Mesenchymal stem cell (in vitro differentiated cells and primary cell): ENCODE results near the gene SYT9.

Experiments
- DNase-seq: peaks from one replicate; pipeline ENCODE4 v3.0.0-alpha.2; 2013
- H2AFZ ChIP-seq: one replicate; pipeline ENCODE4 v1.6.1; 2013; ENCODE audit warnings: low read depth, mild to moderate bottlenecking, control low read depth, inconsistent platforms, low read length, moderate library complexity
- H2AK5ac ChIP-seq: 2 replicates; pipeline ENCODE4 v1.6.1; 2013; ENCODE audit warnings: low read length, moderate library complexity, mild to moderate bottlenecking, inconsistent platforms; ENCODE audit not compliant: severe bottlenecking
- H2BK120ac ChIP-seq: one replicate; pipeline ENCODE4 v1.6.1; 2013; ENCODE audit warnings: low read depth, mild to moderate bottlenecking, inconsistent platforms, low read length, moderate library complexity
- H2BK12ac ChIP-seq, 2 experiments: one replicate each; pipeline ENCODE4 v1.6.1; 2013; ENCODE audit warnings: inconsistent platforms in 2 of 2, low read length in 2 of 2, mild to moderate bottlenecking in 2 of 2, moderate library complexity in 2 of 2, control low read depth in 1 of 2
- H2BK15ac ChIP-seq: one replicate; pipeline ENCODE4 v1.6.1; 2013; ENCODE audit warnings: mild to moderate bottlenecking, low read depth, inconsistent platforms; ENCODE audit not compliant: poor library complexity, severe bottlenecking
- H2BK5ac ChIP-seq: 2 replicates; pipeline ENCODE4 v1.6.1; 2013; ENCODE audit warnings: low read depth, mild to moderate bottlenecking, low read length, control low read depth, inconsistent platforms; ENCODE audit not compliant: poor library complexity, severe bottlenecking
- H3K14ac ChIP-seq, 2 experiments: one replicate each; pipeline ENCODE4 v1.6.1; 2013; ENCODE audit warnings: inconsistent platforms in 2 of 2, low read length in 2 of 2, control low read depth in 1 of 2, mild to moderate bottlenecking in 1 of 2, moderate library complexity in 1 of 2
- H3K18ac ChIP-seq, 2 experiments: one replicate each; pipeline ENCODE4 v1.6.1; 2013; ENCODE audit warnings: inconsistent platforms in 2 of 2, low read length in 2 of 2, control low read depth in 1 of 2, low read depth in 1 of 2, mild to moderate bottlenecking in 1 of 2
- H3K23ac ChIP-seq, 2 experiments: one replicate each; pipeline ENCODE4 v1.6.1; 2013; ENCODE audit warnings: inconsistent platforms in 2 of 2, low read length in 2 of 2, mild to moderate bottlenecking in 2 of 2, moderate library complexity in 2 of 2, control low read depth in 1 of 2
- H3K27ac ChIP-seq: 2 replicates; pipeline ENCODE4 v1.5.1; 2013; ENCODE audit warnings: mild to moderate bottlenecking, moderate library complexity, low read length, control low read depth, inconsistent platforms; ENCODE audit not compliant: poor library complexity, severe bottlenecking
- H3K27me3 ChIP-seq, 2 experiments: 2 replicates each; pipeline versions ENCODE4 v1.6.1 to v1.7.0; 2013; ENCODE audit warnings: low read length in 2 of 2, mild to moderate bottlenecking in 2 of 2, moderate library complexity in 2 of 2, control low read depth in 1 of 2, inconsistent platforms in 1 of 2; ENCODE audit not compliant: control insufficient read depth in 1 of 2, insufficient read depth in 1 of 2
- H3K36me3 ChIP-seq, 2 experiments: 2 replicates each; pipeline versions ENCODE4 v1.6.1 to v1.7.0; 2013; ENCODE audit warnings: low read length in 2 of 2, control low read depth in 1 of 2, inconsistent platforms in 1 of 2, low read depth in 1 of 2, mild to moderate bottlenecking in 1 of 2; ENCODE audit not compliant: insufficient read depth in 2 of 2, control insufficient read depth in 1 of 2
- H3K4ac ChIP-seq, 2 experiments: one replicate each; pipeline ENCODE4 v1.6.1; 2013; ENCODE audit warnings: inconsistent platforms in 2 of 2, low read length in 2 of 2, mild to moderate bottlenecking in 2 of 2, moderate library complexity in 2 of 2, control low read depth in 1 of 2, low read depth in 1 of 2
- H3K4me1 ChIP-seq: 2 replicates; pipeline ENCODE4 v1.6.1; 2013; ENCODE audit warnings: low read depth, low read length, control low read depth; ENCODE audit not compliant: control insufficient read depth, insufficient read depth
- H3K4me2 ChIP-seq: 2 replicates; pipeline ENCODE4 v1.6.1; 2013; ENCODE audit warnings: low read length, mild to moderate bottlenecking, inconsistent platforms; ENCODE audit not compliant: poor library complexity, severe bottlenecking
- H3K4me3 ChIP-seq, 2 experiments: 2 replicates each; pipeline versions ENCODE4 v1.5.1 to v1.7.0; 2013; ENCODE audit warnings: low read length in 2 of 2, mild to moderate bottlenecking in 2 of 2, control low read depth in 1 of 2, low read depth in 1 of 2; ENCODE audit not compliant: insufficient read depth in 1 of 2
- H3K79me1 ChIP-seq: replicated peaks from 2 replicates; pipeline ENCODE4 v1.6.1; 2013; ENCODE audit warnings: mild to moderate bottlenecking, control low read depth, low read length, inconsistent platforms; ENCODE audit not compliant: poor library complexity, severe bottlenecking
- H3K9ac ChIP-seq: 2 replicates; pipeline ENCODE4 v1.7.0; 2013; ENCODE audit warnings: mild to moderate bottlenecking, low read length, moderate library complexity
- H3K9me3 ChIP-seq: 2 replicates; pipeline ENCODE4 v1.7.0; 2013; ENCODE audit warnings: mild to moderate bottlenecking, low read length; ENCODE audit not compliant: control insufficient read depth
- H4K8ac ChIP-seq: one replicate; pipeline ENCODE4 v1.6.1; 2013; ENCODE audit warnings: inconsistent platforms, mild to moderate bottlenecking, low read length, moderate library complexity
- H4K91ac ChIP-seq: one replicate; pipeline ENCODE4 v1.6.1; 2013; ENCODE audit warnings: mild to moderate bottlenecking, low read length, inconsistent platforms
- WGBS: methylation state at CpG from one replicate; pipeline ENCODE4 v1.1.7; 2013; ENCODE audit warnings: mixed read lengths; 5-methylcytosine and 5-hydroxymethylcytosine counted together

The SYT9 gene

DNA sequence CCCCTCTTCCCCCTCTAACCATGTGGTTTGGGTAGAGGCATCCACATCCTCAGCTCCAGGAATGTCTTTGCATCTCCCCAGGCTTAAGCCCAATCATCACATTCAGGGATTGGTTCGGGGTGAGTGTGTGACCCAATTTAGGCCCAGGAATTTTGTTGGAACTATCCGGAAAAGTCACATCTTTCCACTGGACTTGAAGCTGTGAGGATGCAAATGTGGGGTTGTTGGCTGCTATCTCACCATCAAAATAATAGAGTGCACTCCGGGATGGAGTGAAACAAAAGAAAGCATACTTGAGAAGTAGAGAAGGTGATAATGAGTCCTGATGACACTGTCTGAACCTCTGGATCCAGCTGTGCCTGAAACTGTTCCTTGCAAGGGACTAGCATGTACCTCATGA lies 199.8 kb downstream of the SYT9 start:
- Histone ChIP-seq H2BK120ac (no peak overlapping the region), H2BK15ac (no peak overlapping the region), H3K4me3 (no peak overlapping the region), H3K4me2 (no peak overlapping the region), H2BK5ac (no peak overlapping the region), H3K27ac (no peak overlapping the region), H3K23ac (no peak overlapping the region), H4K8ac (no peak overlapping the region), H3K9ac (no peak overlapping the region), H2AFZ (no peak overlapping the region), H3K4me1 (no peaks in the 10 kb centered on the region), H2BK12ac (no peak overlapping the region), H3K18ac (no peak overlapping the region), H3K9me3 (no peaks in the 10 kb centered on the region), H4K91ac (no peak overlapping the region), H3K27me3 (no peaks in the 10 kb centered on the region), H3K79me1 (no peaks in the 10 kb centered on the region), H3K36me3 (no peaks in the 10 kb centered on the region), H2AK5ac (no peak overlapping the region), H3K14ac (no peak overlapping the region), H3K4ac (no peak overlapping the region)
- WGBS = 62% methylated on average over 3 of the region's 3 CpGs
- no peak for DNase-seq

GRCh38 chr11:7451952-7452494 lies 200.3 kb downstream of the SYT9 start:
- H3K27ac ChIP-seq = no peak overlapping the region
- H4K8ac ChIP-seq = no peak overlapping the region
- no peak overlapping the region for H3K23ac ChIP-seq
- H2AFZ ChIP-seq = no peak overlapping the region
- H4K91ac ChIP-seq = no peak overlapping the region
- no peak overlapping the region for H2BK120ac ChIP-seq
- no peak overlapping the region for H3K9ac ChIP-seq
- H3K4me1 ChIP-seq = no peaks in the 10 kb centered on the region
- WGBS = no CpG with 5 or more reads among the region's 1 CpG
- H3K36me3 ChIP-seq = no peaks in the 10 kb centered on the region
- H3K27me3 ChIP-seq = no peaks in the 10 kb centered on the region
- H3K9me3 ChIP-seq = no peaks in the 10 kb centered on the region
- no peak for DNase-seq
- no peak overlapping the region for H2AK5ac ChIP-seq
- H3K4me3 ChIP-seq = no peak overlapping the region
- no peak overlapping the region for H2BK15ac ChIP-seq
- H3K79me1 ChIP-seq = no peaks in the 10 kb centered on the region
- H3K18ac ChIP-seq = no peak overlapping the region
- no peak overlapping the region for H3K4me2 ChIP-seq
- no peak overlapping the region for H2BK12ac ChIP-seq
- no peak overlapping the region for H3K4ac ChIP-seq
- H3K14ac ChIP-seq = no peak overlapping the region
- no peak overlapping the region for H2BK5ac ChIP-seq

GRCh38 chr11:7454854-7455253 lies 203.2 kb downstream of the SYT9 start:
- Histone ChIP-seq H2AFZ (no peak overlapping the region), H2AK5ac (no peak overlapping the region), H3K36me3 (no peaks in the 10 kb centered on the region), H2BK5ac (no peak overlapping the region), H2BK120ac (no peak overlapping the region), H4K8ac (no peak overlapping the region), H3K27me3 (no peaks in the 10 kb centered on the region), H3K4me2 (no peak overlapping the region), H3K79me1 (no peaks in the 10 kb centered on the region), H3K9me3 (no peaks in the 10 kb centered on the region), H3K4ac (no peak overlapping the region), H3K14ac (no peak overlapping the region), H3K23ac (no peak overlapping the region), H3K4me3 (no peak overlapping the region), H3K27ac (no peak overlapping the region), H3K18ac (no peak overlapping the region), H3K9ac (no peak overlapping the region), H2BK15ac (no peak overlapping the region), H4K91ac (no peak overlapping the region), H2BK12ac (no peak overlapping the region), H3K4me1 (no peaks in the 10 kb centered on the region)
- DNase-seq = no peak
- WGBS = 100% methylated on average over 1 of the region's 2 CpGs

- Histone ChIP-seq H3K27ac (no peak overlapping the region), H3K18ac (no peak overlapping the region), H2BK12ac (no peak overlapping the region), H2BK120ac (no peak overlapping the region), H3K14ac (no peak overlapping the region), H4K91ac (no peak overlapping the region), H3K4me2 (no peak overlapping the region), H3K36me3 (no peaks in the 10 kb centered on the region), H4K8ac (no peak overlapping the region), H3K79me1 (no peaks in the 10 kb centered on the region), H2AFZ (no peak overlapping the region), H3K23ac (no peak overlapping the region), H2BK5ac (no peak overlapping the region), H2BK15ac (no peak overlapping the region), H3K9me3 (no peaks in the 10 kb centered on the region), H3K4me3 (no peak overlapping the region), H3K27me3 (no peaks in the 10 kb centered on the region), H3K9ac (no peak overlapping the region), H3K4me1 (no peaks in the 10 kb centered on the region), H3K4ac (no peak overlapping the region), H2AK5ac (no peak overlapping the region)
- WGBS = 32% methylated on average over 1 of the region's 1 CpG
- no peak for DNase-seq
Observed at GRCh38 chr11:7457211-7457610, 205.5 kb downstream of the SYT9 start.
